ENCODE data around the gene RHBDD1.

The RHBDD1 gene

DNA sequence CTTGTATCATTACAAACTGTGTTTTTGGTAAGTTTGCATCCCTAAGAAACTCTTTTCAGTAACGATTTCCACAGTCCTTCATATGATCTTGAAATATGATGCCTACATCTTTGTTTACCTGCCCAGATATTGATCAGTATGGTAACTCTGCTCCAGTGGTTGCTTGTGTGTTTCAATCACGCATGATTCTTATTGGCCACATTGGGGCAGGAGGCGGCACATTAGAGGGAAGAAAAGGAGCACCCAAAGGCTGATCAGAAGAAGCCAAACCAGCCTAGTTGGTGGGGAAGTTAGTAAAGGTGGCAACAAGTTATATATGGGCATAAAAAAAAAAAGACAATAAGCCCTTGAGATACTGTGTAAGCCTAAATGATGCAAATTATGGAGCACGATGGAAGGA is 158.9 kb downstream of the RHBDD1 start:
- no peak for FAIRE-seq

DNA sequence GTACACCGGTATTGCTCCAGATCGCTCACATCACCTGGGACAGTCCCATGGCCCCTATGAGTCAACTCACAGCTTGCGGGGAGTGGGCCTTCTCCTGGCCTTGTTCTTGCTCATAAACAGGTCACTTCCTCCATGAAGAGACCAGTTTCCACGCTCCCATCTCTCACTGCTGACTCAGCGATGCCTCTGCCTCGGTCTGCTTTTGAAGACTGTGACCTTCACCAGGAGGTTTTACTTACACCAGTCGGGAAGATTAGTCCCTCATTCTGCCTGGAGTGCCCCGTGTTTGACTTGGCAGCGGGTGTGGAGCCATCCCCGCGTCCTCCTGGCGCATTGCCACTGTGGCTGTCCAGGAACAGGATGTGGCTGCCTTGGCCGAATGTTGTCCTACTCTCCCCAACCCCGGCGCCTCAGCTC is 159.8 kb downstream of the RHBDD1 start:
- FAIRE-seq = no peak

DNA sequence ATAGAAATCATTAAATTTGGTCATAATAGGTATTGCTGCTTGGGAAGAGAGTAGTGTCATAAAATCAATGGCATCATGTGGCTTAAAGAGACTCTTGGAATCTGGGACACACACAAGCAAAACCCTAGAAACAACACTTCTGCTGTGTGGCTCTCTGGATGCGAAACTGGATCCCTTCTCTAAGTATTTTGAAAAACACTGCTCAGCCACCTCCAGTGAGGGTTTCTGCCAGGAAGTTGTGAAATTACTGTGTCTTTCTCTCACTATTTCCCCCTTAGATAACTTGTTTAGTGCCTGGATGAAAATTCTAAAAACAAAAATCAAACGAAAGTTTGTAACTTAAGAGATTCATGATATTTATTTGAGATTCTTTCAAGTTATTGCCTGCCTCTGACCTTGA is 163.8 kb downstream of the RHBDD1 start:
- FAIRE-seq = no peak

DNA sequence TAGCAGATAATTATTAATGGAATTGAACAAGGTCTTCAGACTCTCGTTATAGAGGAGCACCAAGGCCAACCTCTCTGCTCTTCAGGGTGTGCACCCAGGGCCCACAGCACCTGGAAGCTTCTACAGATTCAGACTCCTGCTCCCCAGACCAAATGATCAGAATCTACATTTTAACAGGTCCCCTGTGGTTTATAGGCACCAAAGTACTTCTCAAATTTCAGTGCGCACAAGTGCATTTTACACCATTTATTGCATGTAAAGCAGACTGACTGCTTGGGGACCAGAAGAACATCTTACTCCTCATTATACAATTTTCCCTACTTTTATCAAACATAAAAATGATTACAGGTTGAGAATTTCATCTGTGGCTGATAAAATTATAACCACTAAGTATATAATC is 164.3 kb downstream of the RHBDD1 start:
- no peak for FAIRE-seq

DNA sequence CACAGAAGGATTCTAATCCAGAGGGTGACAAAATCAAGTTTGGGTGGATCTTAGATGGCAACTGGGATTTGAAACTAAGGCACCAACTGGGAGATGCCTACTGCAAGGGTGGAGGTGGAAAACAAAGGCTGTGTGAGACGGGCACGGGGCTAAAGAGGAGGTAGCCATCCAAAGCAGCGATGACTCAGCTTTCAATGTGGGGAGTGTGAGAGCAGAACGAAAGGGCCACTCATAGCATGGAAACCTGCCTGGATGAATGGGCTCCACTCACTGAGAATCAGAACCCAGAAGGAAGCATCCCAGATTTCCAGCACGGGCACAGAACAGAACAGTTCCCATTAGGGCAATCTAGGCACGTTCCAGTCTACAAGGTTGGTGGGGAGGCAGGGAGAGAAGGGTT is 168.6 kb downstream of the RHBDD1 start:
- no peak for FAIRE-seq

DNA sequence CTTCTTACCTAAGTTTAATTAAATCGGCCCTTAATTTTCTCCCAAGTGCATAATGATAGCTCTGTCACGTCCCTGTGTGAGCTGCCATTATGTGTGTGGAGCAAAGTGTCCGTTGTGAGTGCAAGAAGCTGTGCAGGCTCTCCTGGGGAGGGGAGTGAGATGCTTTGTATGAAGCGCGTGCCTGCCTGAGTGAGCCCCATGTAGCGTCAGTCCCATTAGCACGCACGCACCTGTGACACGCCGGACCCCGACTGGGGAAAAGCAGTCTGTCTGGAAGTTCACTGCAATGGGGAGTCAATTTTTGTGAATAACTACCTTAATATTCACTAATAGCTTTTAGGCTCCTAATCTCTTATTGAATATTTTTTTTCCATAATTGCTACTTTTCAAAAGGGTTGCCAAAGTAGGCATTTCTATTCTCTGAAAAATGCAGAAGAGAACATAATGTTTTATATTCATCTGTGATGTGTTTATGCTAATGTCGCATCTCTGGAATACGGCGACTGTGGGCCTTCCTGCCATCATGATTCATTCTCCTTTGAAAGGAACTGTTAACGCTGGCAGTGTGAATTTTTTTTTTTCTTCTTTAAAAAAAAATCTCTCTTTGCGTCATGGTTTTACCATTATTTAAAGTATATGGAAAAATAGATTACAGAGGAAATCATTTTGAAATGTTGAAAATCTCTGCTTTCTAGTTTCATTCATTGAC is 170.5 kb downstream of the RHBDD1 start:
- FAIRE-seq = no peak

DNA sequence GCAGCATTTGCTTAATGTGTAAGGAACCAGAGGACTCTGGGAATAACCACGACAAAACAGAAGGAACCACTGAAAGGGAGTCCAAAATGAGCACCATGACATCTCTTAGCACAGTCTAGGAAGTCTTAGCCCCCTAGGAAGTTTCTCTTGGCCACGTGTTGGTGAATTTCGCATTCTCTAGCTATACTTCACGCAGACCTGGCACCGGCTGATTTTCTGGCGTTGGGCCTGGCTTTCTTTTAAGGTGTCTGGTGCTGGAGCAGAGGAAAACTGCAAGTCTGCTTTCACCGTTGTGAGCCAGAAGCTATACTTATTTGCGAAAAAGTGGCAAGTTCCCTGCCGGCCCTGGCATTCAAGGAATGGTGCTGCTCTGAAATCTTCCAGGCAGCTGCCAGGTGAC is 171.3 kb downstream of the RHBDD1 start:
- no peak for FAIRE-seq

DNA sequence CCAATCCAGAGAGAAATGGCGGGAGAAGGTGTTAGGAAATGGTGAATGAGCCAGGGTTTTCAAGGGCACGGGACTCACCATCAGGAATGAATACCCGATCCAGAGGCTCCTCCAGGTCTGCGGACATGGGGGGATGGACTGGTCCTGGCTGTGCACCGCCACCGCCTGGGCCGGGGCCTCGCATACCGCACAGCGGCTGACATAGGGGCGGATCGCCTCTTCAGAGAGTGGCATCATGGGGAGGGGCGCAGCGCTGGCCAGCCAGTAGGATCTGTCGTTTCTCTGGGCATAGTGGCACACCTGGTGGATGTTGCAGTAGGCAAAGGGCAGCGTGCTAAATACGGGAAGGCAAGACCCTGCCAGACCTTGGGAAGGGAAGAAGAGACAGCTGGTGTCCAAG is 172.1 kb downstream of the RHBDD1 start:
- no peak for FAIRE-seq

DNA sequence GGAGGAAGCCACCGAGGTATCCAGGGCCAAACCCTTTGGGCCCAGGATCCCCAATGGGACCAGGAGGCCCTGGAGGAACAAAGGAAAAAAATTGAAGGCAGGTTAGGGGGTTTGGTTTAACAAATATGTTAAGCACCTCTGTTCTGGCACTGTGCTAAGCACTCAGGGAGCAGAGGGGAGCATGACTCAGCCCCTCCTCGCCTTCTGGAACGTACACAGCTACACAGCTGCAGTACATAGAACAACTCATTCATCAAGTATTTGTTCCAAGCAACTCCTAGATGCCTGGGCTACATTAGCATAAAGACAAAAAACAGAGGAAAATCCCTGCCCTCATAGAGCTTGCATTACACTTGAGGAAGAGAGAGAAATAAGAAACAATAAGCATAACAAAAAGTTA is 174.6 kb downstream of the RHBDD1 start:
- no peak for FAIRE-seq

DNA sequence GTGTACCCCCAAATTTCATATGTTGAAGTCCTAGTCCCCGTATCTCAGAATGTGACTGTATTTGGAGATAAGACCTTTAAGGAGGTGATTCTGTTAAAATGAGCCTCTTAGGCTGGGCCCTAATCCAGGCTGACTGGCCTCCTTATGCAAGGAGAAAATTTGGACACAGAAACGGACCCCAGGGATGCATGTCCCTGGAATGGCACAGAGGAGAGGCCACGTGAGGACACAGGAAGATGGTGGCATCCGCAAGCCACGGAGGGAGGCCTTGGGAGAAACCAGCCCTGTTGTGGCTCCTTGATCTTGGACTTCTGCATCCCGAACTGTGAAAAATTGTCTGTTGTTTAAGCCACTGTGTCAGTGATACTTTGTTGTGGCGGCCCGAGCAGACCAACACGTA is 177.5 kb downstream of the RHBDD1 start:
- FAIRE-seq = no peak

DNA sequence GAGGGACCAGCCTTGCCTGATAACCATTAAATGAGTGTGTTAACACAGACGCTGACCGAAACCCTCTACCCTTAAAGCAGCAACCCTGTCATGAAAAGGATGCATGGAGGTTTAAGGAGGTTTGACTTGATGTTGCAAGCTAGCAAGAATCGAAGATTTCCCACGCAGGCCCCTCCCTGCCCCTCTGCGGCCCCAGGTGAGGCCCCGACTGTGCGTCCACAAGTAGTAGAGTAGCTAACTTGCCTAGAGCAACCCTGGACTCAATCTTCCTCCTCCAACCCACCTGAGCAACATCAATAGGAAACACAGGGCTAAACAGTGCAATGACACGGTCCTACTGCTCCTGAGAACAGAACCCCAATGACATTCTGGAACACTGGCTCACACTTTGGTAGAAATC is 178.0 kb downstream of the RHBDD1 start:
- FAIRE-seq = no peak

DNA sequence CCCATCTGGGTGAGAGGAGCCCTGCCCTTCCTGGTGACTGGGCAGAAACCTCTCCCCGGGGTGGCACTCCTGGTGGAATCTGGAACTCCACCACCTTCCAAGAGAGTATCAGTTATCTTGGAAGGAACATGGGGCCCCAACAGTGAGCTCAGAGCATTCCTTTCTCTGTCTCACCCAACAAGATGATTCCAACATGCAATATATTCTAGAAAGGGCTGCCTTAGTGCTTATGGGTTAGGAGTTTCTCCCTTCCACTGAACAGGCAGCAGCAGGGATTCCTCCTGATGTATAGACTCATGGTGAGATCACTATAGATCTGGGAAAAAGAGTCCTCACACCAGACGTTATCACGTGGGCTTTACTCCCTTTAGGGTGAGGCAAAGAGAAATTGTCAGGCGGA is 181.0 kb downstream of the RHBDD1 start:
- no peak for FAIRE-seq

DNA sequence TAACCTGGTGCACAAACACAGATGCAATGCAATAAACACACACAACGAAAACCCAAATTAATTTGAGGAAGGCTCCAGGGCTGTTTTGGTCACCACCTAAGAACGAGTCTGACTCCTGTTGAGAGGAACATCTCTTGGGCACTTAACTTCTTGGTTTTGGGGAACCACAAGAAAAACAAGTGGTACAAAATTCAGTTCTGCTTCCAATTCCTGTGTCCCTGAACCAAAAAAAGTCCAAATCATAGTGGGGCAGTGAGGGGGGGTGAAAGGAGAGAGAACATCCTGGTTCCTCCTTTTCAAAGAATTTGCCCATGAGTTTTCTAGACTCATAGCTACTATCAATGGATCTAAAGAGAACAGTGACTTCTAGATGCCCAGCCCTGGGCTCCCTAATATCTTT is 184.6 kb downstream of the RHBDD1 start:
- no peak for FAIRE-seq

DNA sequence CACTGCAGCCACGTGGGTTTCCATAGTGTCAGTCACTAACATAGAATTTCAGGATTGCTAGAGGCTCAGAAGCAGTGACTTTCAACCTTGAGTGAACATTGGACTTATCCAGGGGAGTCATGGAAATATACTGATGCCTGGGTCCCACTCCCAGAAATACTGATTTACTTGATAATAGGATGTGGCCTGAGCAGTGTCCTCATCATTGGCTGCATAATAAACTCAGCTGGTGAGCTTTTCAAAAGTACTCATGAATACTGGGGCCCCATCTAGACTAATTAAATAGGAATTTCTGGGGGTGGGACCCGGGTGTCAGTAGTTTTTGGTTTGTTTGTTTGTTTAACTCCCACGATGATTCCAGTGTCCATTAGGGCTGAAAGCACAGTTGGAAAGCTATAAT is 186.8 kb downstream of the RHBDD1 start:
- FAIRE-seq = no peak

DNA sequence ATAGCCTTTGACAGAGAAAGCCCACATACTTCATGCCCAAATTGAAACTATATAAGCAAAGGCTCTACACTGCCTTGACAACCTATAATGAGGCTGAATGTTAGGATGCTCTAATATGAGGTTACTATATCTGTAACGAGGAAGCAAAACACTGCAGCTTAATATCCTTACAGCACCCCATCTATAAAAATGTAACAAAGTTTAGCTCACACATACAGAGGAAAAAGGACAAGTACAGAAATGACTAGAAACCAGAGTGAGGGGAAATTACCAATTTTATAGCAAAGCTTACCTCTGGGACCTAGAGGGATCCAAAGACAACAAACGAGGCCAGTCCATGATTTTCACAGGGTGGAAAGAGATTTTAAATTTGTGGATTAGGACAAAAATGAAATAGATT is 189.7 kb downstream of the RHBDD1 start:
- FAIRE-seq = no peak

DNA sequence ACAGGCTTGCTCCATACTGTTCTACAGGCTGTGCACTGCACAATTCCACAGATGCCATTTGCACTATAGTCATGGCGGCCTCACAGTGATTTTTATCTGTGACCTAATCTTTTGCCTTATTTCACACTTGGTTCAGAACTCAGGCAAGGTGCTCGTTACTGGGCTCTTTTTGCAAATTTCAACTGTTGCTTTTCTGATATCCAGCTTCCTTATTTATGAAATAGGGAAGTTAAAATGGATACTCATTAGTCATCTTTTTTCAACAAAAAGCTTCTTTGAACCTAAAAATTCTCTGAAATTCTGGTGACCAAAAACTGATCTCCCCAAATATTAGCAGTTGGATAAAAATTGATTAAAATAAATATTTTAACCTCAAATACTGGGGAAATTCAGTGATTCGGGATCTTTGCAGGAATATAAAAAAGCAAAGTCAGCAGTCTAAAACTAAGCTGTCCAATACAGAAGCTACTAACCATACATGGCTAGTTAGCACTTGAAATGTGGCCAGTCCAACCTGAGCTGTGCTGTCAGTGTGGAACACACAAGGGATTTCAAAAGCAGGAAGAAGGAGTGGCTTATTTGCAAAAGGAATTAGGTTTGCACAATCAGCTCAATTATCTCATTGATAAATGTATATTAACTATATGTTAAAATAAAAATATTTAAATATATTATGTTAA is 193.7 kb downstream of the RHBDD1 start:
- no peak for FAIRE-seq

DNA sequence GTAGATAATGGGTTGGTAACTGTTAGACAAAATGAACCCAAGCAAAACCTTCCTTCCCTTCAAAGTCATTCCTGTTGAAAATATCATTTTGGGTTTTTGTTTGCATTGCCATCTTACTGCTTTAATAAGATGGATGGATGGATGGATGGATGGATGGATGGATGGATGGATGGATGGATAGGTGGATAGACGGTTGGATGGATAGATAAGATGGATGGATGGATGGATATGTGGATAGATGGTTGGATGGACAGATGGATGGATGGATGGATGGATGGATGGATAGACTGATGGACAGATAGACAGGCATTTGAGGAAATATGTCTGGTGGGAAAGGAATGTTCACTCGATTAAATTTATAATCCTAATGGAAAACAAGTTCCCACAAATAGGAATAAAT is 194.9 kb downstream of the RHBDD1 start:
- no peak for FAIRE-seq

DNA sequence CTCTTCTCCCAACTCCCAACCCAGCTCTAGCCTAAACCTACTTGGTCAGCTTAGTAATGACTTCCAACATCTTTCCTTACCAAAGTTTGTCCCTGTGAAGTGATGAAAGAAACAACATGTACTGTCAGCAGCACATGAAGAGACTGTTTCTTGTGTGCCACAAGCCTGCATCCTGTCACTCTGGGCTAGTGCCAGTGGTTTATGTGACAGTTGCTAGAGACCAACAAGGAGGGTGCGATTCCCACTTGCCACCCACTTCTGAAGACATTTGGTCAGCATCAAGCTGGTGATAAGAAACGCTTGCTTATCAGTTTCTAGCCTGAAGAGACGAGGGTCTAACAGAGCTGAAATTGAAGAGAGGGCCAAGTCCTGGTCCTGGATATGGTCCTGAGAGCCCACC is 195.5 kb downstream of the RHBDD1 start:
- no peak for FAIRE-seq

DNA sequence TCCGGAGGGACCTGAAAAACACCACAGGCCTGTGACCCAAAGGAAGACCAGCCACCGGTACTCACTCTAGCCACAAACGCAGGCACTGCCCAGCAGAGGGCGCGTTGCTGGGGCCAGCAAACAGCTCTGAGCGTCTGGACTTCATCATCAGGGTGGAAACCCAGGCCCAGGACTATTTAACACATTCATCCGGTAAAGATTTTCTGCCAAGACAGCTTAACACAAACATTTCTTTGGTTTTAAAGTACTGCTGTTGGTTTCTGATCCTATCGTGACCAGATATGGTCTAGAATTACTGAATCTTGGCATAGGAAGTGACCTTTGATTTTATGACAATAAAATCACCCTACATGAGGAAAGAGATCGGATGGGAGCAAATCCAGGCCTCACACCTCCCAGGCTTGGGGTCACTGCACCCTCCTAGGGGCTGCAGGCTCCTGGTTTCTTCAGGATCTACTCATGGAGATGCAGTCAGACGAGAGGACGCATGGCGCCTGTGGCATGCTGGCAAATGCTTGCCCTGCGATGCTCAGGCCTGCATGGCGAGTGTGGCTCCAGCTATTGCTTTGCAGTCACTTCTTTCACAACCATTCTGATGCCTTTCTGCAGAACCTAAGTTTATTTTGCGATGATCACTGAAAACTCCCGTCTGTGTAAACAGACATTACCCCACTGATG is 197.8 kb downstream of the RHBDD1 start:
- FAIRE-seq = no peak

DNA sequence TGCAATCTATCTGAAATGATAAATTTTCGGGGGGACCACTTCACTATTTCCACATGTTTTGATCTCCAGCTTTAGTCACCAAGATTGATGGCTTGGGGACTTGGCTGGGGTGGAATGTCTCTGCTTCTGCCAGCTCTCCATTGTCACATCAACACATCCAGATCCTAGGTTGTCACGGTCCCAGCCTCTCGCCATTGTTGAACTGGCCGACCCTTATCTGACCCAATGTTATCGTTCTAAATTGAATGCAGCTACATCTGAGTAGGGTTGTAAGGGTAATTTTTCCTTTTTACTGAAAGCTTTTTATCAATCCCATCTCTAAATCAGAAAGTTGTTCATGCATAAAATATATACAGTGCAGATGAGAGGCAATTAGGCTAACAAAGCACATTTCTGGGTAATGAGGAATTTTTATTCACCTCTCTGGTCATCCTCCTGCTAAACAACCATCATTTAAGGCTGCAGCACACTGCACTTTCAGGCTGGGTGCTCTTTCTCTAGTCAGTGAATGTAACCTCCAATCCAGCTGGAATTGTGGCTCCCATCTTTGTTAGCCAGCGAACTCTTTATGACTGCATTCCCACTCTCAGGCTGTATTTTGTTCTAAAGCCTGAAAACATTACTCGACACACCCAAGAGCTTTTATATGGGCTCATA is 200.0 kb downstream of the RHBDD1 start:
- FAIRE-seq = no peak

DNA sequence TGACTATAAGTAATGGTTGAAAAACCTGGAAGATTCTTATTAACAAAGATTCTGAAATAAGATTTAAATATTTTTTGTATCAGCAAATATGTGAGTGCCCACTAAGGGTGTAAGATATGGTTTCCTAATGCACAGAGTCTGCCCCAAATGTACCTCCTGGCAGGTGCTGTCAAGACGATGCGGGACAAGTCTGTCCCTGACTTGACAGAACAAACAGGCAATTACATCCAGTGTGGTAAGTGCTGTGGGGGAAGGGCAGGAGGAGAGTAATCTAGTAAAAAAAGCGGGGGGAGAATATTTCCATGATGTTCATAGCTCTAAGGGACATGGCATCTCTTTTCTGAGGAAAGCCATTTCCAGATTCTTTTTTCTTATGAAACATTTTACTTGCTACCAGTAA is 200.7 kb downstream of the RHBDD1 start:
- no peak for FAIRE-seq

DNA sequence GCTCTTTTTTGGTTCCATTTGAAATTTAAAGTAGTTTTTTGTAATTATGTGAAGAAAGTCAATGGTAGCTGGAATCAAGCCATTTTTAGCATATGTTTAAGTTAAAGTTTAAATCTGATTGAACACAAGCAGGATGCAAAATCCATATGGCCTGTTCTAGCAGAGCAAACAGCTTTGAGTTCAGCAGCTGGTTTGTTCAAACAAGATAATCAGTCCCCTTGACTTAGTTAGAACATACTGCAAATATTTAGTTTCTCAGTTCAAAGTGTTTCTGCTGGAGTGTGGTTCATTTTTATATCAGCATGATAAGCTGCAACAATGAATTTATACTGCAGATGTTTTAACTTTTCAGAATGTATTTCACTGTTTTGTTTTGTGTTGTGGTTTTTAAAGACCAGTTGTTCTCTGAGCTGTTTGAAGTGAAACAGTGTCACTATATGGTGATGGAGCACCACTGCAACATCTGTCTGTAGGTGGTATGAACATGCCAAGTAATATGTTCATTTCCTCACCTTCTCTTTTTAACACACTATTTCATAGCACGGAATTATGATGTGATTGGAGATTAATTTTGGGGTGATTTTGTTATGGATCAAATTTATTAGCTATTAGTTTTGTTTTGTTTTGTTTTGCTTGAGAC is 202.8 kb downstream of the RHBDD1 start:
- no peak for FAIRE-seq

DNA sequence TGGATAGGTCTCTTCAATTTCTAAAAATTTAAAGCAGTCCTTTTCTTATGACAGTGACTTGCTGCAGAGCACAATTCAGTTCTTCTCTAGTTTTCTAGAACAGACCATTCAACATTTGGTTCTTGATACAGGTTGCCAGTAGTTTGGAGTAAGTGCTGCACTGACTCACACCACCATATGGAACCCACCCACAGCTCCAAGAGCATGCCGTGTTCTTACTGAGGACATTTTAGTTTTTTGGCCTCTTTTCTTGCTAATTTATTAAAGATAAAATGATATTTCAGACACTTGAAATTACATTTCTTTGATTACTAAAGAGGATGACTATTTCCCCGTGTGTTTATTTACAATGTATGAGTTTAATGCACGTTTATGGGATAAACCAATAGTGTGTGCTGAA is 208.1 kb downstream of the RHBDD1 start:
- no peak for FAIRE-seq

Measured in G401.6 (cell line).